ENCODE measurements around the gene PLCH2. TPM values are rescaled to one million over a fixed set of nuclear protein-coding genes. Genes with fewer than 3 reads are reported as not detected.

Gene PLCH2, protein sequence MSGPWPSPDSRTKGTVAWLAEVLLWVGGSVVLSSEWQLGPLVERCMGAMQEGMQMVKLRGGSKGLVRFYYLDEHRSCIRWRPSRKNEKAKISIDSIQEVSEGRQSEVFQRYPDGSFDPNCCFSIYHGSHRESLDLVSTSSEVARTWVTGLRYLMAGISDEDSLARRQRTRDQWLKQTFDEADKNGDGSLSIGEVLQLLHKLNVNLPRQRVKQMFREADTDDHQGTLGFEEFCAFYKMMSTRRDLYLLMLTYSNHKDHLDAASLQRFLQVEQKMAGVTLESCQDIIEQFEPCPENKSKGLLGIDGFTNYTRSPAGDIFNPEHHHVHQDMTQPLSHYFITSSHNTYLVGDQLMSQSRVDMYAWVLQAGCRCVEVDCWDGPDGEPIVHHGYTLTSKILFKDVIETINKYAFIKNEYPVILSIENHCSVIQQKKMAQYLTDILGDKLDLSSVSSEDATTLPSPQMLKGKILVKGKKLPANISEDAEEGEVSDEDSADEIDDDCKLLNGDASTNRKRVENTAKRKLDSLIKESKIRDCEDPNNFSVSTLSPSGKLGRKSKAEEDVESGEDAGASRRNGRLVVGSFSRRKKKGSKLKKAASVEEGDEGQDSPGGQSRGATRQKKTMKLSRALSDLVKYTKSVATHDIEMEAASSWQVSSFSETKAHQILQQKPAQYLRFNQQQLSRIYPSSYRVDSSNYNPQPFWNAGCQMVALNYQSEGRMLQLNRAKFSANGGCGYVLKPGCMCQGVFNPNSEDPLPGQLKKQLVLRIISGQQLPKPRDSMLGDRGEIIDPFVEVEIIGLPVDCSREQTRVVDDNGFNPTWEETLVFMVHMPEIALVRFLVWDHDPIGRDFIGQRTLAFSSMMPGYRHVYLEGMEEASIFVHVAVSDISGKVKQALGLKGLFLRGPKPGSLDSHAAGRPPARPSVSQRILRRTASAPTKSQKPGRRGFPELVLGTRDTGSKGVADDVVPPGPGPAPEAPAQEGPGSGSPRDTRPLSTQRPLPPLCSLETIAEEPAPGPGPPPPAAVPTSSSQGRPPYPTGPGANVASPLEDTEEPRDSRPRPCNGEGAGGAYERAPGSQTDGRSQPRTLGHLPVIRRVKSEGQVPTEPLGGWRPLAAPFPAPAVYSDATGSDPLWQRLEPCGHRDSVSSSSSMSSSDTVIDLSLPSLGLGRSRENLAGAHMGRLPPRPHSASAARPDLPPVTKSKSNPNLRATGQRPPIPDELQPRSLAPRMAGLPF (N-terminal part only)
- total RNA-seq: 0.46 TPM
- long read RNA-seq: 0 reads

GRCh38 chr1:2476061-2476999, at the start of gene PLCH2:
PLCH2 (plus strand) TSS chr1:2476289; CDS start chr1:2476589, 300 bp downstream.
- ATAC-seq (no peak), DNase-seq (ENCODE audit: missing footprints) (no peak)
- intact Hi-C loops (cut with DNase I): no loop called here

GRCh38 chr1:2426540-2426939, 49.5 kb upstream of the PLCH2 start:
- intact Hi-C loops (cut with DNase I): no loop called here
- ATAC-seq (no peak), DNase-seq (ENCODE audit: missing footprints) (no peak)

- ATAC-seq (no peak), DNase-seq (ENCODE audit: missing footprints) (no peak)
- intact Hi-C loops (cut with DNase I): no loop called here
These were observed 49.0 kb upstream of the PLCH2 start for GRCh38 chr1:2427051-2427450.

DNA sequence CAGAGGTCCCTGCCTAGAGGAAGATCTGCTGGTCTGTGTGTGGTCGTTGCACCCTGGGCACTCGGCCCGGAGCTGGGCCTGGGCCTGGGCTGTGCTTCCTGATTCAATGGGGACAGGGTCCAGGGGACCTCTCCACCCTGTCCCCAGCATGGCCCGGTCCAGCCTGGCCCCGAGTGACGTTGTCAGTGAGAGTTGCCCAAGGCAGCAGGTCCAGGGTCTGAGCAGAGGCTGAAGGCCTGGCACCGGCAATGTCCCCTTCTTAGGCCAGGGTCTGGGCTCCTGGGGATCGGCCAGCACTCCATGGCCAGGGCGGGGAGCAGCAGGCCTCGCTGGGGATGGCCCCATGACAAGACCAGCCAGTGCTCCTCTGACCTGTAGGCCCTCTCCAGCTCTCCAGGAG, 48.1 kb upstream of the PLCH2 start:
- DNase-seq (ENCODE audit: missing footprints): no peak
- ATAC-seq: no peak
- intact Hi-C loops (cut with DNase I): no loop called here

GRCh38 chr1:2428490-2428889, 47.6 kb upstream of the PLCH2 start:
- intact Hi-C loops (cut with DNase I): no loop called here
- no peak for DNase-seq (ENCODE audit: missing footprints)
- ATAC-seq: no peak

DNA sequence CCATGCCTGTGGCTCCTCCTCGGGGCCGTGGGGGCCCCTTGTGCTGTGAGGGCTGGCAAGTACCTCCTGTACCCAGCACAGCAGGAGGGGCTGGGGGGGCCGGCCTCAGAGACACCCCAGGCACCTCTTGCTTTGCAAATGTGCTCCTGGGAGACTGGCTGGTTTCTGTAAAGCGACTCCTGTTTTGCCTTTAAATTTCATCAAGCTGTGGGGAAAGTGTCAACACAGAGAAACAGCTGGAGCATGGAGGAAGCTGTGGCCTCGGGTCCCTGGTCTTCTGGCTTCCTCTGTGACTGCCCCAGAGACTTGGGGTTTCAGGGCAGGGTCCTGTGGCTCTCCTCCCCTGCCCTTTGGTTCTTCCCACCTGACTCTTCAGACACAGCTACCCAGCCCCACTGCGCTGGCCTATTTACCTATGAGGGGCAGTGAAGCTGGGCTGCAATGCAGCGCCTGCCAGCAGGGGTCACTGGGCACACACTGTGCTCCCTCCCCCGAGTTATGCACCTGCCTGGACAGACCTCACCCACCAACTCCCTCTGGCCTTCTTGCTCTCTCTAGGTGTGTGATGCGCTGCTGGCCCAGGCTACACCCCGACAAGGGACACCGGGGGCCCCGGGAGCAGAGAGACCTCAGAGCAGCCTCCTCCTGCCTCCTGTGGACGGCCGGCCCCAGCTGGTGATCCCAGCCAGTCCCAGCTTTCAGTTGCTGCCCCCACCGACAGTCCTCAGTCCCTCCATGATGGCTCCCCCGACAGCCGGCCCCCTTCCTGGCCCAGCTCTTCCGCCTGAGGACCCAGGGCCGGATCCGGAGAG, 46.1 kb upstream of the PLCH2 start:
- ATAC-seq (no peak), DNase-seq (ENCODE audit: missing footprints) (no peak)
- intact Hi-C loops (cut with DNase I): no loop called here

GRCh38 chr1:2430592-2430973, 45.5 kb upstream of the PLCH2 start:
- ATAC-seq (no peak), DNase-seq (ENCODE audit: missing footprints) (no peak)
- intact Hi-C loops (cut with DNase I): no loop called here

GRCh38 chr1:2431103-2431502, 45.0 kb upstream of the PLCH2 start:
- no peak for ATAC-seq
- intact Hi-C loops (cut with DNase I): no loop called here
- DNase-seq (ENCODE audit: missing footprints): no peak

DNA sequence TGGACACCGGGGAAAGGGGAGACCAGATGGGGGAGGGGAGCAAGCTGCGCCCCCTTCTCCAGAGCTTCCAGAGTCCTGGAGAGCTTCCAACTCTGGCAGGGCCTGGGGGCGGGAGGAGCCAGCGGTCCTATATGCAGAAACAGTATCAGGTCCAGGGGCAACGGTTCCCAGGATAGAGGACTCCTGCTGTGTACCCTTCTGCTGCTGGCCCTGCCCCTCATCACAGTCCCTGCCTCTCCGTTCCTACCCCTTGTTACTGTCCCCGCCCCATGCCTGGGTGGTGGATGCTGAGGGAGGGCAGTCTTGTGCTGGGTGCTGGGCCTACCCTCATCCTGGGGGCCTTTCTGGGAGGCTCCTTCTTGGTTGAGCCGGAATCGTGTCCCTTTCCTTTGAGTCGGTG, 44.6 kb upstream of the PLCH2 start:
- intact Hi-C loops (cut with DNase I): no loop called here
- ATAC-seq (no peak), DNase-seq (ENCODE audit: missing footprints) (no peak)

GRCh38 chr1:2432441-2432844, 43.6 kb upstream of the PLCH2 start:
- ATAC-seq (no peak), DNase-seq (ENCODE audit: missing footprints) (no peak)
- intact Hi-C loops (cut with DNase I): no loop called here

GRCh38 chr1:2433196-2433595, 42.9 kb upstream of the PLCH2 start:
- DNase-seq (ENCODE audit: missing footprints) (no peak), ATAC-seq (no peak)
- intact Hi-C loops (cut with DNase I): no loop called here

GRCh38 chr1:2433936-2434655, 42.0 kb upstream of the PLCH2 start:
- intact Hi-C loops (cut with DNase I): no loop called here
- ATAC-seq: no peak
- DNase-seq (ENCODE audit: missing footprints): no peak

DNA sequence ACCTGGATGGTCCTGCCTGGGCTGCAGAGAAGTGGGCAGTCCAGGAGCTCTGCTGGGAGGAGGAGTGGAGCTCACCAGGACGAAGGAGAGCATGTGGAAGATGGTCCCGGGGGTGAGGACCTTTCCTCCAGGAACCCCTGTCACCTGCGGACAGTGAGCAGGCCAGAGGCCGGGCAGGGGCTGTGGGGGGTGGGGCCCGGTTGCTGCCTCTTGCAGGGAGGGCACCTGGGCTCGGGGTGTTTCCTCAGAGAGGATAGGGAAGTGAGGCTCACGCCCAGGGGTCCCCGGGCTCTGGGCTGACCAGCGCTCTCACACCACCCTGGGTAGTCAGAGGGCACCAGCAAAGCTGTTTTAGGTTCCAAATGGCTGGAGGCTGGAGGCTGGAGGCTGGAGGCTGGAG, 41.0 kb upstream of the PLCH2 start:
- intact Hi-C loops (cut with DNase I): no loop called here
- ATAC-seq (no peak), DNase-seq (ENCODE audit: missing footprints) (no peak)

- no peak for ATAC-seq
- intact Hi-C loops (cut with DNase I): no loop called here
These were observed 40.2 kb upstream of the PLCH2 start for GRCh38 chr1:2435746-2436355.

DNA sequence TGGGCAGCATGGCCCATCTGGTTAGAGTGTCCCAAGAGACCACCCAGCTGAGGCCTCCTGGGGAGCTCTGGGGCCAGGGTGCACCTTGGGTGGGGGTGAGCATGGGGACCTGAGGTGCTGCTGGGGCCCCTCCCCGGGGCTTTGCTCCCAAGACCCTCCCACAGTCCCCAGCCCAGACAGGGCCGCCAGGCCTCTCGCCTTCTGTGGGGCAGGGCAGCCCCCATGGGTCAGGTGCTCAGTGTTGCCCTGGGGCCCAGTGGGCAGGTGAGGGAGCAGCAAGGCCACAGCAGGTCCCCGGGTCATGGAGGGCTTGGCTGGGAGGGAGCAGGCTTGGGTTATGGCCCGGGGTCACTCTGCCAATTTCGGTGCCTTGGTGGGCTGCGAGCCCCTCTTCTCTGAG, 39.2 kb upstream of the PLCH2 start:
- ATAC-seq (no peak), DNase-seq (ENCODE audit: missing footprints) (no peak)
- intact Hi-C loops (cut with DNase I): no loop called here

More at GRCh38 chr1:2435746-2436355, 40.2 kb upstream of the PLCH2 start:
- DNase-seq (ENCODE audit: missing footprints): no peak

- DNase-seq (ENCODE audit: missing footprints) (no peak), ATAC-seq (no peak)
- intact Hi-C loops (cut with DNase I): no loop called here
These were observed 38.5 kb upstream of the PLCH2 start for GRCh38 chr1:2437617-2438016.

DNA sequence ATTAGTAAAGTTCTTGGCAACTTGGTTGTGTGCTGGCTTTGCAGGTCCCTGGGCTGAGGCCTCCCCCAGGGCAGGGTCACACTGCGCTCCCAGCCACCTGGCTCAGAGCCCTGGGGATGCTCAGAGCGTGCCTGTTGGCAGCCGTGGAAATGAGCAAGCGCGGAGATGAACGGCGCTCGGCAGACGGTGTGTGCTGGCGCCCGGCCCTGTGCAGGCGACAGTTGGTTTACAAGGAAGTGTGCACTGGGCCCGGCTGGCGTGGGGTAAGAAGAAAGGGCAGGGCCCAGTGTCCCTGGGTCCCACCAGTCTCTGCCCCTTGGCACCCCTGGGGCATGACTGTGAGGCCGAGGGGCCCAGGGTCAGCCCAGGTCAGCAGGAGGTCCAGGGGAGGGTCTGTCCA, 38.1 kb upstream of the PLCH2 start:
- ATAC-seq (no peak), DNase-seq (ENCODE audit: missing footprints) (no peak)
- intact Hi-C loops (cut with DNase I): no loop called here
